Fibroblast of lung (primary cell): Measurements from ENCODE around the gene ACKR2. TPM values are rescaled to one million over a fixed set of nuclear protein-coding genes. Genes with fewer than 3 reads are reported as not detected.
A peak's percentile ranks its signal among the peaks of the same experiment; 100 is the strongest.

Experiments
- DNase-seq, 2 donors: peaks; one replicate each; pipeline versions ENCODE4 v3.0.0 to v3.0.0-alpha.2; 2010; ENCODE audit warnings: low read depth in 2 of 2
- H2AFZ ChIP-seq: 2 replicates; pipeline ENCODE4 v1.5.1; 2012; ENCODE audit warnings: low read length, control low read depth, inconsistent platforms
- H3K27ac ChIP-seq: 2 replicates; pipeline ENCODE4 v1.5.1; 2011; ENCODE audit warnings: low read length, control low read depth; ENCODE audit not compliant: insufficient read depth
- H3K27me3 ChIP-seq: 2 replicates; pipeline ENCODE4 v1.5.1; 2011; ENCODE audit warnings: mild to moderate bottlenecking, low read length; ENCODE audit not compliant: control insufficient read depth, insufficient read depth
- H3K36me3 ChIP-seq: 2 replicates; pipeline ENCODE4 v1.5.1; 2011; ENCODE audit warnings: low read length; ENCODE audit not compliant: control insufficient read depth, insufficient read depth
- H3K4me1 ChIP-seq: 2 replicates; pipeline ENCODE4 v1.5.1; 2011; ENCODE audit warnings: low read length; ENCODE audit not compliant: control insufficient read depth, insufficient read depth; ENCODE audit errors: extremely low read depth
- H3K4me2 ChIP-seq: 2 replicates; pipeline ENCODE4 v1.5.1; 2011; ENCODE audit warnings: low read length, control low read depth; ENCODE audit not compliant: insufficient read depth; ENCODE audit errors: extremely low read depth
- H3K4me3 ChIP-seq, 4 experiments: fragments of 200-600 bp in 1 of 4; sonication (generic) in 1 of 4; replicated peaks in 1 of 4; 2 replicates each; pipeline ENCODE4 v1.5.1; 2011 to 2016; ENCODE audit warnings: low read length in 4 of 4, low read depth in 3 of 4, mild to moderate bottlenecking in 3 of 4, control low read depth in 2 of 4, inconsistent platforms in 1 of 4, mixed read lengths in 1 of 4; ENCODE audit not compliant: insufficient read depth in 1 of 4; ENCODE audit errors: control extremely low read depth in 1 of 4
- H3K79me2 ChIP-seq: 2 replicates; pipeline ENCODE4 v1.5.1; 2012; ENCODE audit warnings: mild to moderate bottlenecking, low read length, inconsistent platforms; ENCODE audit not compliant: control insufficient read depth, insufficient read depth
- H3K9ac ChIP-seq: 2 replicates; pipeline ENCODE4 v1.5.1; 2011; ENCODE audit warnings: mild to moderate bottlenecking, low read length, control low read depth; ENCODE audit not compliant: insufficient read depth
- H3K9me3 ChIP-seq: 2 replicates; pipeline ENCODE4 v1.5.1; 2012; ENCODE audit warnings: low read depth, low read length; ENCODE audit not compliant: control insufficient read depth, insufficient read depth
- H4K20me1 ChIP-seq: 2 replicates; pipeline ENCODE4 v1.5.1; 2011; ENCODE audit warnings: low read length; ENCODE audit not compliant: control insufficient read depth, insufficient read depth; ENCODE audit errors: extremely low read depth
- EZH2 ChIP-seq: IDR thresholded peaks from 2 replicates; pipeline ENCODE4 v1.5.1; 2012; ENCODE audit warnings: low read length, control low read depth, mild to moderate bottlenecking; ENCODE audit errors: missing control alignments
- polyA plus RNA-seq, 2 donors: library from polyadenylated mRNA; depleted of rRNA in 1 of 2; stranded (reverse) in 1 of 2; unstranded in 1 of 2; fragments of >200 nt; gene quantifications; 2 replicates each; pipeline ENCODE4 v1.2.1, GENCODE V29; 2011 to 2012; ENCODE audit warnings: missing spikeins in 1 of 2
- total RNA-seq: library from RNA; depleted of rRNA; stranded (reverse); fragments of >200 nt; gene quantifications from 2 replicates; pipeline ENCODE4 v1.2.1, GENCODE V29; 2014
- TF ChIP-seq, protein P1 (sequence below), 2 donors: IDR thresholded peaks in 1 of 2; conservative IDR thresholded peaks in 1 of 2; 1 replicate in 1 of 2; 2 replicates in 1 of 2; pipeline ENCODE4 v1.5.1; 2011 to 2012; ENCODE audit warnings: low read length in 2 of 2, control low read depth in 1 of 2, inconsistent platforms in 1 of 2, low read depth in 1 of 2, mild to moderate bottlenecking in 1 of 2

ACKR2 gene
- total and polyA plus RNA-seq, 2 donors (not counting 1 experiment from before 2014, with no cell fraction given), result under 0.01 to 0.19 TPM

DNA sequence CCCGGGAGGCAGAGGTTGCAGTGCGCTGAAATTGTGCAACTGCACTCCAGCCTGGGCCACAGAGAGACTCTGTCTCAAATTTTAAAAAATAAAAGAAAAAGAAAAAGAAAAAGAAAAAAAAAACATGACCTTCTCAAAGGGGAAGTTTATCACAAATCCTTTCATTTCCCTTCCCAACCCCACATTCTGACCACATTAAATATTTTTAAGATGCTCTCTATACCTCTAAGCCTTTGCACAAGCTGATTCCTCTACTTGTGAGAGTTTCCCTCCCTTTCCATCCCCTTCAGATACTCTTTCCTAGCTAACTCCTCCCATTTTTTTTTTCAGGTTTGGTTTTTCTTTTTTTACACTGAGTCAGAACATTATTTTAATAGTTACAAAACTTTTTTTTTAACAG lies 9.0 kb upstream of the ACKR2 start:
- TF ChIP-seq EZH2, result no peak
- TF ChIP-seq, protein P1, sequence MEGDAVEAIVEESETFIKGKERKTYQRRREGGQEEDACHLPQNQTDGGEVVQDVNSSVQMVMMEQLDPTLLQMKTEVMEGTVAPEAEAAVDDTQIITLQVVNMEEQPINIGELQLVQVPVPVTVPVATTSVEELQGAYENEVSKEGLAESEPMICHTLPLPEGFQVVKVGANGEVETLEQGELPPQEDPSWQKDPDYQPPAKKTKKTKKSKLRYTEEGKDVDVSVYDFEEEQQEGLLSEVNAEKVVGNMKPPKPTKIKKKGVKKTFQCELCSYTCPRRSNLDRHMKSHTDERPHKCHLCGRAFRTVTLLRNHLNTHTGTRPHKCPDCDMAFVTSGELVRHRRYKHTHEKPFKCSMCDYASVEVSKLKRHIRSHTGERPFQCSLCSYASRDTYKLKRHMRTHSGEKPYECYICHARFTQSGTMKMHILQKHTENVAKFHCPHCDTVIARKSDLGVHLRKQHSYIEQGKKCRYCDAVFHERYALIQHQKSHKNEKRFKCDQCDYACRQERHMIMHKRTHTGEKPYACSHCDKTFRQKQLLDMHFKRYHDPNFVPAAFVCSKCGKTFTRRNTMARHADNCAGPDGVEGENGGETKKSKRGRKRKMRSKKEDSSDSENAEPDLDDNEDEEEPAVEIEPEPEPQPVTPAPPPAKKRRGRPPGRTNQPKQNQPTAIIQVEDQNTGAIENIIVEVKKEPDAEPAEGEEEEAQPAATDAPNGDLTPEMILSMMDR (conservative IDR thresholded peaks at IDR 0.05 in 1 of 2, IDR thresholded peaks at IDR 0.05 in 1 of 2; ENCODE audit: low read depth in 1 of 2, low read length in 2 of 2), result no peak
- Histone ChIP-seq H3K79me2 (peaks cover 44% of the 10 kb centered on the region), H3K4me2 (no peak overlapping the region), H3K9me3 (no peaks in the 10 kb centered on the region), H3K27ac (no peak overlapping the region), H4K20me1 (no peaks in the 10 kb centered on the region), H3K4me1 (no peaks in the 10 kb centered on the region), H2AFZ (no peak overlapping the region), H3K4me3 (no peak overlapping the region), H3K9ac (no peak overlapping the region), H3K36me3 (no peaks in the 10 kb centered on the region), H3K27me3 (no peaks in the 10 kb centered on the region)
- no peak for DNase-seq

DNA sequence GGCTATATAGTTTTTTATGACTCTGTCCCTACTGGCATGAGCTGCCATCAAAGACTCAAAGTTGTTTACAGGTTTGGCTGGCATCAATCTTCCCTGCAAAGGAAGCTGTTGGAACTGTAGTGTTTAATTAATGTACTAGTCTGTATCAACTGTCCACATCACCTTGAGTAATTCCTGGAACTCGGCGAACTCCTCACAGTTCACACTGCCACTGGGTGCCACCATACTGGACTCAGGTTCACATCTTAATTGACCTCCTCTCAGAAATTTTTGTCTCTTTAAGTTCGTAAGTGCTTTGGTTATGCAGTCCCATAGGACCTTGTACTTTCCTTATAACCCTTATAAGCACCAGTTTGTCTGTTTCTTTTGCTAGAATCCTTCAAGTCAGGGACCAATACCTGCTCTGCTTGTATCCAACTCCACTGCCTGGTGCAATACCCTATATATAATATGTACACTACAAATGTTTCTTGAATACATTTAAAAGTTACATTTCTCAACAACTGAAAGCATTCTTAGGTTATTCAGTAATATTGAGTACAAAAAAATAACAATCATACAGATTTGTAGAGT lies 8.1 kb upstream of the ACKR2 start:
- no peaks in the 10 kb centered on the region for H3K27me3 ChIP-seq
- no peaks in the 10 kb centered on the region for H3K4me1 ChIP-seq
- H3K4me2 ChIP-seq, result no peak overlapping the region
- no peak overlapping the region for H2AFZ ChIP-seq
- no peak overlapping the region for H3K27ac ChIP-seq
- H4K20me1 ChIP-seq, result no peaks in the 10 kb centered on the region
- TF ChIP-seq, protein P1 (conservative IDR thresholded peaks at IDR 0.05 in 1 of 2, IDR thresholded peaks at IDR 0.05 in 1 of 2; ENCODE audit: low read depth in 1 of 2, low read length in 2 of 2), result no peak
- TF ChIP-seq EZH2, result no peak
- no peak for DNase-seq
- peaks cover 37% of the 10 kb centered on the region for H3K79me2 ChIP-seq
- H3K9me3 ChIP-seq, result no peaks in the 10 kb centered on the region
- H3K4me3 ChIP-seq, result no peak overlapping the region
- no peak overlapping the region for H3K9ac ChIP-seq
- H3K36me3 ChIP-seq, result no peaks in the 10 kb centered on the region

DNA sequence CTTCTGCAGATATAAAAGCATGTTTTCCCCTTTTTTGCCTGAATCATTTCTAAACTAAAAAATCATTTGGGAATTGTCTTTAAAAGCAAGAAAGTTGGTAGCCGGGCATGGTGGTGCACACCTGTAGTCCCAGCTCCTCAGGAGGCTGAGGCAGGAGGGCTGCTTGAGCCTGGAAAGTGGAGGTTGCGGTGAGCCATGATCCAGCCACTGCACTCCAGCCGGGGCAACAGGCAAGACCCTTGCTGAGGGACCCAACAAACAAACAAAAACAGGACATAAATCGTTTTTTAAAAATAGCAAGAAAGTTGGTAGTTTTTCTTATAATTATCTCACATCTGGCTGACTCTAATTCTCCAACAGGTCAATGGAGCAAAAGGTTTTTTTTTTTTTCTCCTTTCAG lies 7.5 kb upstream of the ACKR2 start:
- H3K9me3 ChIP-seq, result no peaks in the 10 kb centered on the region
- H2AFZ ChIP-seq, result no peak overlapping the region
- H3K36me3 ChIP-seq, result no peaks in the 10 kb centered on the region
- H3K4me3 ChIP-seq, result peak overlapping the region in 1 of 4 experiments; percentile 86
- DNase-seq, result no peak
- no peaks in the 10 kb centered on the region for H3K27me3 ChIP-seq
- H3K9ac ChIP-seq, result no peak overlapping the region
- no peak overlapping the region for H3K27ac ChIP-seq
- H3K79me2 ChIP-seq, result peaks cover 34% of the 10 kb centered on the region
- no peaks in the 10 kb centered on the region for H4K20me1 ChIP-seq
- H3K4me1 ChIP-seq, result no peaks in the 10 kb centered on the region
- H3K4me2 ChIP-seq, result no peak overlapping the region
- TF ChIP-seq, protein P1 (conservative IDR thresholded peaks at IDR 0.05 in 1 of 2, IDR thresholded peaks at IDR 0.05 in 1 of 2; ENCODE audit: low read depth in 1 of 2, low read length in 2 of 2), result no peak
- no peak for TF ChIP-seq EZH2
